ENCODE results near the gene NTM. TPM values are rescaled to one million over a fixed set of nuclear protein-coding genes. Genes with fewer than 3 reads are reported as not detected.

Gene NTM
- total and polyA plus RNA-seq, 2 of the 8 experiments (the other 6 are each of a cell fraction or from before 2014, with no cell fraction given), result 13.4 to 20.0 TPM

DNA sequence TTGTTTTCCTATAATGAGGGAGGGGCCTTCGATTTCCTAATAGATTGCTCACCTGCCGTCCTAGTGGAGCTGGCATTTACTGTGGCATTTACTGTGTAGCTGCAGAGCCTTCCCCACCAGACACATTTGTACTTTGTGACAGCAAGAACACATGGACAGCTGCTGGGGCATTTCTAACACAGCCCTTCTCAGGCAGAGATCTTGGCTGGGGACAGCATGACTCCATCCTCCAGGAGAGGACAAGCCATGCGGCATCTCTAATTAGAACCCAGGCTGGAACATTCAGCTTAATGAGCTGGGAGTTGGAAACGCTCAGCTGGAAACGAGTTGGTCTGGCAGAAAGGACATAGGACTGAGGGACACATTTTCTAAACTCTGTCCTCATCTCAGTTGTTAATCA lies 887.5 kb downstream of the NTM start (continued):
- TF ChIP-seq RAD21 (IDR thresholded peaks at IDR 0.05 in 1 of 2, conservative IDR thresholded peaks at IDR 0.05 in 1 of 2; ENCODE audit: low read depth in 2 of 2, low read length in 2 of 2), result no peak
- TF ChIP-seq, protein P1, sequence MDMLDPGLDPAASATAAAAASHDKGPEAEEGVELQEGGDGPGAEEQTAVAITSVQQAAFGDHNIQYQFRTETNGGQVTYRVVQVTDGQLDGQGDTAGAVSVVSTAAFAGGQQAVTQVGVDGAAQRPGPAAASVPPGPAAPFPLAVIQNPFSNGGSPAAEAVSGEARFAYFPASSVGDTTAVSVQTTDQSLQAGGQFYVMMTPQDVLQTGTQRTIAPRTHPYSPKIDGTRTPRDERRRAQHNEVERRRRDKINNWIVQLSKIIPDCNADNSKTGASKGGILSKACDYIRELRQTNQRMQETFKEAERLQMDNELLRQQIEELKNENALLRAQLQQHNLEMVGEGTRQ (IDR thresholded peaks at IDR 0.05; ENCODE audit: low read length), result no peak
- TF ChIP-seq CEBPB (IDR thresholded peaks at IDR 0.05; ENCODE audit: low read depth, low read length), result no peak
- no peak for TF ChIP-seq KDM5A (IDR thresholded peaks at IDR 0.05; ENCODE audit: low read length)
- no peak for TF ChIP-seq E2F6 (IDR thresholded peaks at IDR 0.05)
